DOHH2 (cell line): ENCODE data around the gene GPR141.

Experiments used
- H3F3A ChIP-seq: fragments of 200-600 bp; sonication (generic), shearing (Covaris generic); 2 replicates; pipeline ENCODE4 v1.6.0; 2016; ENCODE audit warnings: antibody characterized with exemption, mild to moderate bottlenecking; ENCODE audit not compliant: control insufficient read depth, insufficient read depth
- H3K27ac ChIP-seq: fragments of 200-600 bp; sonication (generic); 2 replicates; pipeline ENCODE4 v1.5.1; 2014; ENCODE audit warnings: low read depth, mild to moderate bottlenecking, low read length, moderate library complexity
- H3K27me3 ChIP-seq: fragments of 200-600 bp; sonication (generic); 2 replicates; pipeline ENCODE4 v1.6.1; 2014; ENCODE audit warnings: mild to moderate bottlenecking, low read length, mixed read lengths; ENCODE audit not compliant: control insufficient read depth
- H3K36me3 ChIP-seq: fragments of 200-600 bp; sonication (generic); 2 replicates; pipeline ENCODE4 v1.6.1; 2014; ENCODE audit warnings: mild to moderate bottlenecking, low read length, moderate library complexity, mixed read lengths; ENCODE audit not compliant: control insufficient read depth
- H3K4me1 ChIP-seq: fragments of 200-600 bp; sonication (generic); 2 replicates; pipeline ENCODE4 v1.6.1; 2014; ENCODE audit warnings: mild to moderate bottlenecking, low read length, mixed read lengths; ENCODE audit not compliant: control insufficient read depth
- H3K4me2 ChIP-seq: fragments of 200-600 bp; sonication (generic); 2 replicates; pipeline ENCODE4 v1.6.0; 2014; ENCODE audit warnings: mild to moderate bottlenecking, low read length, moderate library complexity
- H3K4me3 ChIP-seq: fragments of 200-600 bp; sonication (generic); 2 replicates; pipeline ENCODE4 v1.5.1; 2014; ENCODE audit warnings: mild to moderate bottlenecking, low read length, mixed read lengths
- H3K79me2 ChIP-seq: fragments of 200-600 bp; sonication (generic); 2 replicates; pipeline ENCODE4 v1.6.1; 2014; ENCODE audit warnings: mild to moderate bottlenecking, low read length, mixed read lengths; ENCODE audit not compliant: control insufficient read depth
- H3K9me2 ChIP-seq: fragments of 200-600 bp; sonication (generic); replicated peaks from 2 replicates; pipeline ENCODE4 v1.6.1; 2014; ENCODE audit warnings: mild to moderate bottlenecking, low read length, mixed read lengths; ENCODE audit not compliant: control insufficient read depth
- H3K9me3 ChIP-seq: fragments of 200-600 bp; sonication (generic); 2 replicates; pipeline ENCODE4 v1.6.1; 2014; ENCODE audit warnings: antibody characterized with exemption, low read length, mixed read lengths; ENCODE audit not compliant: control insufficient read depth, insufficient read depth
- H4K20me1 ChIP-seq: fragments of 200-600 bp; sonication (generic); 2 replicates; pipeline ENCODE4 v1.6.0; 2014; ENCODE audit warnings: low read depth, mild to moderate bottlenecking, antibody characterized with exemption, low read length, moderate library complexity; ENCODE audit not compliant: control insufficient read depth, insufficient read depth
- EZH2phosphoT487 ChIP-seq: fragments of 200-600 bp; sonication (generic); IDR thresholded peaks from 2 replicates; pipeline ENCODE4 v1.6.1; 2017; ENCODE audit warnings: borderline replicate concordance, mild to moderate bottlenecking, antibody characterized with exemption, low read length, moderate library complexity, mixed read lengths
- TF ChIP-seq, protein P1 (sequence below): fragments of 200-600 bp; sonication (generic); IDR thresholded peaks from one replicate; pipeline ENCODE4 v1.5.1; 2014; ENCODE audit warnings: antibody characterized with exemption, mild to moderate bottlenecking, low read depth, low read length; ENCODE audit not compliant: poor library complexity, severe bottlenecking

GPR141 gene

DNA sequence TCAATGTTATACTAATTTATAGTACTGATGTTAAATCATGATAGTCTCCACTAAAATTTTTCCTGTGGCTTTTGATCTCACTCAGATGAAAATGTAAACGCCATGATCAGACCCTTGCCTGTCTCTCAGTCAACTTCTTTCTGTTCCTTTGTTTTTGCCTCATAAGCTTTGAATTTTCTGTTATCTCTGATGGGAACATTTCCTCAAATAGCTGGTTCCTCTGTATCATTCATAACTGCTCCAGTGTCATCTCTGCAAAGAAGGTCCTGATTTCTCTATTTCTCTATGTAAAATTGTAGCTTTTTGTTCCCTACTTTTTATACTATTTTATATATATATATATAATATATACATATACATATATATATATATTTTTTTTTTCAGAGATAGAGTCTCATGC lies 67.5 kb downstream of the GPR141 start:
- H3K36me3 ChIP-seq: no peaks in the 10 kb centered on the region

DNA sequence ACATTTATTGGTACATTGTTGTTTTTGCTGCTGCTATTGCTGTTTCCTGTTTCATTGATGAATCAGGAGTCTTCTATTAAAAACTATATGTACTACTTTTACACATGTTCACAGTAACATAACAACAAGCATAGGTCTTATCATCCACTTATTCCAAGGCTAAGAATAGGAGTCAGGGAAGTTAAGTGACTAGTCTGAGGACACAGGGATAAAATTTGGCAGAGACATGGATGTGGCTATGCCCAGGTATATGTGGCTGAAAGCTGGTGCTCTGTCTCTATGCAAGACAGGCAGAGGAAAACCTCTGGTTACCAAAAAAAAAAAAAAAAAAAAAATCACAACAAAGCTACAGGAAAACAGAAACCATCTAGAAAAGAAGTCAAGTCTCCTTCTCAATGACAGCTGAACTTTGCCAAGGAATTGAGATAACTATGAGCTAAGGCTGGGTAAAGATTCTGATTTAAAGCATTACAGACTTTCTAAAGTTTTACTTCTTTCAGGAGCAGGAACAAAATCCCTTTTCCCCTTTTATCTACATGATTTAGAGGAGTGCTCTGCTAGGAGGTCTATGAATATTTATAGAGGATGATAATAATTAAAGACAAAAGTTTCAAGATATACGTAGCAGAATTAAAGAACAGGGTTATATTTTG lies 70.0 kb downstream of the GPR141 start:
- Histone ChIP-seq H3K36me3 (no peaks in the 10 kb centered on the region), H3K4me2 (no peak overlapping the region), H3K79me2 (no peaks in the 10 kb centered on the region), H3K4me1 (no peaks in the 10 kb centered on the region), H3K27me3 (no peaks in the 10 kb centered on the region), H3K4me3 (no peak overlapping the region), H3K9me2 (no peaks in the 10 kb centered on the region), H3K27ac (no peak overlapping the region), H4K20me1 (no peaks in the 10 kb centered on the region), H3F3A (no peaks in the 10 kb centered on the region), H3K9me3 (no peaks in the 10 kb centered on the region)
- TF ChIP-seq, protein P1, sequence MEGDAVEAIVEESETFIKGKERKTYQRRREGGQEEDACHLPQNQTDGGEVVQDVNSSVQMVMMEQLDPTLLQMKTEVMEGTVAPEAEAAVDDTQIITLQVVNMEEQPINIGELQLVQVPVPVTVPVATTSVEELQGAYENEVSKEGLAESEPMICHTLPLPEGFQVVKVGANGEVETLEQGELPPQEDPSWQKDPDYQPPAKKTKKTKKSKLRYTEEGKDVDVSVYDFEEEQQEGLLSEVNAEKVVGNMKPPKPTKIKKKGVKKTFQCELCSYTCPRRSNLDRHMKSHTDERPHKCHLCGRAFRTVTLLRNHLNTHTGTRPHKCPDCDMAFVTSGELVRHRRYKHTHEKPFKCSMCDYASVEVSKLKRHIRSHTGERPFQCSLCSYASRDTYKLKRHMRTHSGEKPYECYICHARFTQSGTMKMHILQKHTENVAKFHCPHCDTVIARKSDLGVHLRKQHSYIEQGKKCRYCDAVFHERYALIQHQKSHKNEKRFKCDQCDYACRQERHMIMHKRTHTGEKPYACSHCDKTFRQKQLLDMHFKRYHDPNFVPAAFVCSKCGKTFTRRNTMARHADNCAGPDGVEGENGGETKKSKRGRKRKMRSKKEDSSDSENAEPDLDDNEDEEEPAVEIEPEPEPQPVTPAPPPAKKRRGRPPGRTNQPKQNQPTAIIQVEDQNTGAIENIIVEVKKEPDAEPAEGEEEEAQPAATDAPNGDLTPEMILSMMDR: no peak
- TF ChIP-seq EZH2phosphoT487: no peak

More for the DNA sequence above, 67.5 kb downstream of the GPR141 start:
- H3K9me3 ChIP-seq: no peaks in the 10 kb centered on the region
- no peak overlapping the region for H3K4me2 ChIP-seq
- H3F3A ChIP-seq: no peaks in the 10 kb centered on the region
- H3K27me3 ChIP-seq: no peaks in the 10 kb centered on the region
- no peak overlapping the region for H3K27ac ChIP-seq
- no peaks in the 10 kb centered on the region for H4K20me1 ChIP-seq
- no peak overlapping the region for H3K4me3 ChIP-seq
- no peaks in the 10 kb centered on the region for H3K4me1 ChIP-seq
- H3K9me2 ChIP-seq: no peaks in the 10 kb centered on the region
- TF ChIP-seq, protein P1: no peak
- TF ChIP-seq EZH2phosphoT487: no peak
- H3K79me2 ChIP-seq: no peaks in the 10 kb centered on the region

GRCh38 chr7:37756797-37757551 lies 73.4 kb downstream of the GPR141 start:
- no peaks in the 10 kb centered on the region for H4K20me1 ChIP-seq
- H3K9me2 ChIP-seq: no peaks in the 10 kb centered on the region
- H3K4me1 ChIP-seq: no peaks in the 10 kb centered on the region
- H3K27ac ChIP-seq: no peak overlapping the region
- no peaks in the 10 kb centered on the region for H3K9me3 ChIP-seq
- H3K36me3 ChIP-seq: no peaks in the 10 kb centered on the region
- H3K27me3 ChIP-seq: no peaks in the 10 kb centered on the region
- H3K4me3 ChIP-seq: no peak overlapping the region
- H3K79me2 ChIP-seq: no peaks in the 10 kb centered on the region
- no peaks in the 10 kb centered on the region for H3F3A ChIP-seq
- H3K4me2 ChIP-seq: no peak overlapping the region
- TF ChIP-seq, protein P1: no peak
- no peak for TF ChIP-seq EZH2phosphoT487
